HL-60 (cell line): ENCODE data around the gene UNK.

Experiments
- DNase-seq, 2 experiments: peaks; one replicate each; pipeline ENCODE4 v3.0.0-alpha.2; 2010 to 2020; ENCODE audit warnings: low read depth in 1 of 2, low spot score in 1 of 2
- H3K27ac ChIP-seq: fragments of 250-450 bp; sonication (Bioruptor Pico); replicated peaks from 2 replicates; pipeline ENCODE4 v1.5.1; 2020; ENCODE audit warnings: mild to moderate bottlenecking, moderate library complexity
- H3K27me3 ChIP-seq: fragments of 250-450 bp; sonication (Bioruptor Pico); 2 replicates; pipeline ENCODE4 v1.5.1; 2021; ENCODE audit warnings: mild to moderate bottlenecking, moderate library complexity; ENCODE audit not compliant: insufficient read depth, poor library complexity, severe bottlenecking
- H3K4me3 ChIP-seq: replicated peaks from 2 replicates; pipeline ENCODE4 v1.5.1; 2011; ENCODE audit warnings: mild to moderate bottlenecking, control low read depth, low read length; ENCODE audit not compliant: insufficient read depth
- GABPA ChIP-seq: IDR thresholded peaks from 2 replicates; pipeline ENCODE4 v1.6.1; 2012; ENCODE audit warnings: low read depth
- POLR2AphosphoS5 ChIP-seq: IDR thresholded peaks from 2 replicates; pipeline ENCODE4 v1.6.1; 2012; ENCODE audit warnings: low read depth
- REST ChIP-seq: IDR thresholded peaks from 2 replicates; pipeline ENCODE4 v1.6.1; 2012; ENCODE audit warnings: low read depth; ENCODE audit not compliant: insufficient replicate concordance
- SPI1 ChIP-seq: IDR thresholded peaks from 2 replicates; pipeline ENCODE4 v1.6.1; 2012; ENCODE audit warnings: low read depth, mild to moderate bottlenecking, borderline replicate concordance
- TF ChIP-seq, protein P1 (sequence below): IDR thresholded peaks from one replicate; pipeline ENCODE4 v1.5.1; 2011; ENCODE audit warnings: low read length, control low read depth, inconsistent platforms; ENCODE audit not compliant: insufficient read depth

UNK gene

GRCh38 chr17:75765981-75766380 is 18.6 kb upstream of the UNK start:
- no peak for DNase-seq
- Histone ChIP-seq H3K4me3 (no peak overlapping the region), H3K27me3 (no peaks in the 10 kb centered on the region), H3K27ac (no peak overlapping the region)
- TF ChIP-seq REST (no peak), POLR2AphosphoS5 (no peak), SPI1 (no peak), GABPA (no peak)
- TF ChIP-seq, protein P1, sequence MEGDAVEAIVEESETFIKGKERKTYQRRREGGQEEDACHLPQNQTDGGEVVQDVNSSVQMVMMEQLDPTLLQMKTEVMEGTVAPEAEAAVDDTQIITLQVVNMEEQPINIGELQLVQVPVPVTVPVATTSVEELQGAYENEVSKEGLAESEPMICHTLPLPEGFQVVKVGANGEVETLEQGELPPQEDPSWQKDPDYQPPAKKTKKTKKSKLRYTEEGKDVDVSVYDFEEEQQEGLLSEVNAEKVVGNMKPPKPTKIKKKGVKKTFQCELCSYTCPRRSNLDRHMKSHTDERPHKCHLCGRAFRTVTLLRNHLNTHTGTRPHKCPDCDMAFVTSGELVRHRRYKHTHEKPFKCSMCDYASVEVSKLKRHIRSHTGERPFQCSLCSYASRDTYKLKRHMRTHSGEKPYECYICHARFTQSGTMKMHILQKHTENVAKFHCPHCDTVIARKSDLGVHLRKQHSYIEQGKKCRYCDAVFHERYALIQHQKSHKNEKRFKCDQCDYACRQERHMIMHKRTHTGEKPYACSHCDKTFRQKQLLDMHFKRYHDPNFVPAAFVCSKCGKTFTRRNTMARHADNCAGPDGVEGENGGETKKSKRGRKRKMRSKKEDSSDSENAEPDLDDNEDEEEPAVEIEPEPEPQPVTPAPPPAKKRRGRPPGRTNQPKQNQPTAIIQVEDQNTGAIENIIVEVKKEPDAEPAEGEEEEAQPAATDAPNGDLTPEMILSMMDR = no peak

GRCh38 chr17:75767881-75768280 is 16.7 kb upstream of the UNK start:
- Histone ChIP-seq H3K27me3 (no peaks in the 10 kb centered on the region), H3K4me3 (no peak overlapping the region), H3K27ac (no peak overlapping the region)
- TF ChIP-seq GABPA (no peak), REST (no peak), POLR2AphosphoS5 (no peak), SPI1 (no peak)
- TF ChIP-seq, protein P1 = no peak
- DNase-seq = no peak

GRCh38 chr17:75769536-75769935 is 15.1 kb upstream of the UNK start:
- no peaks in the 10 kb centered on the region for H3K27me3 ChIP-seq
- H3K27ac ChIP-seq = no peak overlapping the region
- TF ChIP-seq SPI1 = no peak
- no peak for TF ChIP-seq REST
- TF ChIP-seq, protein P1 = no peak
- TF ChIP-seq GABPA = no peak
- TF ChIP-seq POLR2AphosphoS5 = no peak
- H3K4me3 ChIP-seq = no peak overlapping the region
- no peak for DNase-seq
